ENCODE results near the gene AFAP1.
A peak's percentile ranks its signal among the peaks of the same experiment; 100 is the strongest.

AFAP1 gene

DNA sequence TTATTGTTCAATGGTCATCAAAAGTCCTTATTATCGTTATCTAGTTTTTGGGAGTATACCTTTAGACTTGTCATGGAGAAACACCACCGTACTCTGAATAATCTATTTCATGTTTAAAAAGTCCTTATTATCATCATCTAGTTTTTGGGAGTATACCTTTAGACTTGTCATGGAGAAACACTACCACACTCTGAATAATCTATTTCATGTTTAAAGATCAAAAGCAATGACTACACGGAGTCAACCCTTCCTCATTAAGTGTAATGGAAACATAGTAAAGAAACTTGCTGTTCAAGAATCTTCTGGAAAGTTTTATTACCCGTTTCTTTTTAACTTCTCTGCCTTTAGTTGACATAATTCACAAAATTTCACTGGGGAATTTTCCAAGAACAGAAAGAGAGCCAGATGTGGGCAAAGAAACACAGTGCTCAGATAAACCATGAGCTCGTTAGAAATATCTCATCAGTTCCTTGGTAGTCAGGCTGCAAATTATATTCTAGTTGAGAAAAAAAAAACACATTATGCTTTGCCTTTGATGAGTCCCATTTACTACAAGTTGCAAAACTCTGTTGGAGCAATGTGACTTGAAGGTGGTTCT is 158.8 kb downstream of the AFAP1 start:
- DNase-seq, result no peak

DNA sequence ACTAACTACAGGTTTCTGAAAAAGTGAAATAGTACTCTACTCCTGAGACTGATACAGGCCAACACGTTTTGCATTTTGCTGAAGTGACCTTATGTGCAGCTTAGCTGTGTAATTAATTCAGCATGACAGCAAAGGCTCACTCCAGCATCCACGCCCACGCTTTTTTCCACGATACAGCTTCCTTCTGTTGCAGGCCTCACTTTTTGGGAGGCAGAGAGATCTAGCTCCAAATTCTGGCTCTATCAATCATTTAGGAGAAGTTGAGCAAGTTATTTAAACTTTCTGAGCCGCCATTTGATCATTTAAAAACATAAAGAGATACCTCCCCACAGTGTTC is 160.3 kb downstream of the AFAP1 start:
- no peak for DNase-seq

DNA sequence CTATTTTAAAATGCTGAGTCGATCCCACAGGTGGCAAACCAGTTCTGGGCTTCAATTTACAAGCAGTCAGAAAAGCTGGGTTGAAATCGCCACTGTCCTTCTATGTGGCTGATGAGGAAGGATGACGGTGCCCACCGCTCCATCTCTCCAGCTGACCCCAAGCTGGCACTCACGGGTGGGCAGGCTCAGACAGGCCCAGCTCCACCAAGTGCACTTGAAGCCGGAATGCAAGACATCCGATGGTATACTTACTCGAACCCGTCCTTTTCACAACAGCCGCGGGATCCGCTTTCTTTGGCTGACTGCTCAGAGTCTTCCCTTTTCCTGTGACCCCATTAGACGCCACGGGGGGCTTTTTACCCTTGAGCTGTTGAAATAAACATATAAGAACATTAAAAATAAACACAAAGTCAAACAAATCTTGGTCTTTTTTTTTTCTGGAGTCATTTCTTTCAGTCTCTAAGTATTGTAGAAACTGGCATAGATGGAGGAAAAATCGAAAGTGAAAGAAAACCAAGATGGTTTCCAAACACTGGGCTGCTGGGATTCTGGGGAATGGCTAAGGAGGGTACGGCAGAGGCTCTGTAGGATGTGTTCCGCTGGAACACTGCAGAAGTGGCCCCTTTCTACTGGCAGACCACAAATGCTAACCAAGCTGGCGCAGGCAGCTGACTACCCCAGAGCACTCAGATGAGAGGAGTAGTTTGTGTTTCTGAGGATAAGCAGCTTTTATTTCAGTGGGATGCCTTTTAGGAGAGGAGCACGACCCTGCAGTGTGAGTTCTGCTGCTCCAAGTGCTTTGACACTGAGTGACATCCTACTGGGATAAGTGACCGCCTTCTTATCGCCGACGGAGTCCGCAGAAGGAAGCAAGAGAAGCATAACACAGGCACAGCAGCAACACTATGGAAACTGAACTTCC is 160.9 kb downstream of the AFAP1 start:
- no peak for DNase-seq

DNA sequence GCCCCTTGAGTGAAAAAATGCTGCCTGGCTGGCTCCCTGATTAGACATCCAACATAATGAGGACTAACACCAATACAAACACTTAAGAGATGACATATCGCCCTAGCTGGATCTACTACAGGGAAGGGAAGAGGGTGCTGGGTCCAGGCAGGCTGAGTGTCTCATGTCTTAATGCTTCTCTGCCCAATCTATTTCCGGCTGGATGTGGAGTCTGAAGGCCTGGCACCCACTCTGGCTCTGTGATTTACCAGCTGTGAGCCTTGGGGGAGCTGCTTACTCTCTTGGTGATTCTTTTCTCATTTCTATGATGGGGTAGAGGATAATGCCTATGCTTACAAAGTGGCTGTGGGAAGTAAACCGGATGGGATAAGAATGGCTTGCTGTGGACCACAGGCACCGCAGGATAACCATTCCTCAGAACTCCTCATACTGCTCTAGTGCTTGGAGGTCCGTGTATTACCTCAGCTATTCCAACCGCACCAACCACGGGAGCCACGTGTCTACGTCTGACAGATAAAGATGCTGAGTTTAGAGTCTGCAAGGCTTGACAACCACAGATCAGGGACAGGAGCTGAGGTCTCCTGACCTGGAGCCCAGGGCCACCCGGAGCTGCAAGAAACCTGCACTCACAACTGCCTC is 161.7 kb downstream of the AFAP1 start:
- DNase-seq, result no peak

DNA sequence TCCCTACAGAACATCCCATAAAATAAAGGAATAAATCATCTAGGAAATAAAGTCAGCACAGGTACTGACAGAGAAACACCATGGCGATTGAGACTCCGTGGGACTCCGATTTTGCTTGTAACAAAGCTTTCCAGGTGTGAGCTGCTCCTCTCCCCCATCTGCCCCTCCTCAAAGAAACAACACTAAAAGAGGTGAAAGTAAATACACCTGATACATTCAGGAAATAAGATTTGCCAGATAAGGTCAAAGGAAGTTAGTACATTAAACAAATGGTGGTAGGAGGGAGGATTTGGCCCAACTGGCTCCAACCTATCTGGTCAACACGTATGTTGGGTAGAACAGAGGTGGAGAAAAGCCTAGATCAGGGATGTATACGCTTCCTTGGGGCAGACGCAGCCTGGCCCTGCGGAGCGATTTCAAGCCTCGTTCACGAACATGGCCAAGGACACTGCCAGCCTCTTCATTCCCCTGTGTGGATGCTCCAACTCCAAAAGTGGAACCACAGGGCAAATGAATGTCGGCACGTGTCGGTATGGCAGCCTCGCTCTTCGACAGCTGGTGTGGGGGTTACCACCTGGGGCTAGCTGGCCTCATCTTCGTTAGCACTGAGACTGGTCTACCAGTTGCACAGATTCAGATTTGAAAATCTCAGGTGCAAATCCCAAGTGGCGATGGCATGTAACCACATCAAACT is 162.5 kb downstream of the AFAP1 start:
- no peak for DNase-seq

DNA sequence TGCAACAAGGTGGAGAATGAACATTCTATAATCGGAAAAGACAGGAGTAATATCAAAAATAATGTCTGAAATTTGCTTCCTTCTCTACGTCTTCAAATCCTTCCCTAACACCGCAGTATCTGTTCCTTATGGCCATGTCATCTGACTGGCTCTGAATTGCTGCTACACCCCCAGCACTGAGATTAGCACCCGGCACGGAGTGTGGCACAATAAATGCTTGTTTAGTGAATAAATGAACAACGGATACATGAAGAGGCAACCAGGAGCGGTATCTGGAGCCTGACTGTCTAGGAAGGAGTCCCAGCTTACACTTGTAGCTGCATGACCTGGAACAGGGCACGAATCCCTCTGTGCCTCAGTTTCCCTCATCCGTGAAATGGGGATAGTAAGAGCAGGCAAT is 164.3 kb downstream of the AFAP1 start:
- no peak for DNase-seq

DNA sequence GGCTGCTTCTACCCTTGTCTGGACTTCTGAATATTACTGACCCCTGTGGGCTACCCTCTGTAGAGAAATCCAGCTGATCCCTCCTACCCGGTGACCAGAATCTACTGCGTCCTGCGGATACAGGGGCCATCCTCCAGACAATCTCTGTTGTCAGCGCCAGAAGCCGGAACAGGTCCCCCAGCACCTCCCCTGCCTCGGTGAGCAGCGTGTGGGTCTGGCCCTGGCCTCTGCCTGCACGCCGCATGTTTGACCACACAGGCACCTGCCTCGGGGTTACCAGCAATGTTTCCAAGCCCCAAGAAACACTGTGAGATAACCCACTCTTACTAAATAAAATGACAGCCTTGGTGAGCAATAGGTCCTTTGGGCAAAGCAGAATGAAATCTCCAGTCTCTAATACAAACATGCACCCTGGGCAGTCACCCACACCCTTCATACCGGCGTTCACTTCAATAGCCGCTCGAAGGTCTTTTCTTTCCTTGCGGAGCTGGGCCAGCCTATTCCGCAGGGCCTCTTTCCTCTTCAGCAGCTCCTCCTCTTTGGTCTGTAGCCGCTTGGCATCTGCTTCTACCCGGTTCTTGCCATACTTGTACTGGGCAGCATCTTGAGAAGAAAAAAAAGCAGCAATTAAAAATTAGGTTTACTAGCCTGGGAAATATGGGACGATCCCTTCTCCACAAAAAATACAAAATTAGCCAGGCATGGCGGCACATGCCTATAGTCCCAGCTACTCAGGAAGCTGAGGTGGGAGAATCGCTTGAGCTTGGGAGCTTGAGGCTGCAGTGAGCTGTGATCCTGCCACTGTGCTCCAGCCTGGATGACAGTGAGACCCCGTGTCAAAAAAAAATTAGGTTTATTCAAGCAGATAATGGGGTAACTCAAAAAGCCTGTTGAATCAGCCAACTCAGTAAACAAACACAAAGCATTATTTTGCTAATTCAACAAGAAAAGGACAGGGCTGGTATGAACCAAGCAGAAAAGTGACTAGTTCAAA is 165.1 kb downstream of the AFAP1 start:
- no peak for DNase-seq

DNA sequence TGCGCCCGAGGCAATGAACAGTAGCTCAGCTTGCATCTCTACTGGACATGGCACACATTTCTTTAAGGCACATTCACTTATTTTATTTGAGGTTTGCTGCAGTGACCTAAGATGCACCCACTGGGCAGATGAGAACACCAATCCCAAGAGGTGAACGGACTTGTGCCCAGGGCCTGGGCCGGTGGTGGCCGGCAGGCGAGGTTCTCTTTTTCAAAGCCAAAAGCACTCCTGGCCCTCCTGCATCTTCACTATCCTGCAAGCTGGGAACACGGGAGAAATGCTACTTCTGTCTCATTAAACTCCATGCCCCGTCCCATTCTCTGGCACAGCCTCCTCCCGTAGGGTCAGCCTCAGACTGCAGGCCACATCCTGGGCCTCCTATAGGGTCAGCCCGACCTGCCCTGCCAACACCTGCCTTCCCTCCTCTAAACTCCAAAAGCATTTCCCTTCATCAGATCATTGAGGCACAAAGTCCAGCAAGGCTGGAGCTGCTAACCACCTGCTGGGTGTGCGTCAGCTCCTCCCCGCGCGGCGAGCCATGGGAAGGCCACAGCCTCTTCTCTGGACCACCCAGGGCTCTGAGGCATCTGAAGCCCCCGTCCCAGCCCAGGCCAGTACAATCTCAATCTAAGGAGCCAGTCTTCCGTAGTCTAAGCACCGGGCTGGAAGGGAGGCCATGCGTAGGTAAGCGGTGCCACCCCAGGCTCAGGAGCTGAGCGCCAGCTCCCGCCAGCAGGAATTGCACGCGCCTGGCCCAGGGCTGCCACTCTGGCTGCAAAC is 166.1 kb downstream of the AFAP1 start:
- no peak for DNase-seq

DNA sequence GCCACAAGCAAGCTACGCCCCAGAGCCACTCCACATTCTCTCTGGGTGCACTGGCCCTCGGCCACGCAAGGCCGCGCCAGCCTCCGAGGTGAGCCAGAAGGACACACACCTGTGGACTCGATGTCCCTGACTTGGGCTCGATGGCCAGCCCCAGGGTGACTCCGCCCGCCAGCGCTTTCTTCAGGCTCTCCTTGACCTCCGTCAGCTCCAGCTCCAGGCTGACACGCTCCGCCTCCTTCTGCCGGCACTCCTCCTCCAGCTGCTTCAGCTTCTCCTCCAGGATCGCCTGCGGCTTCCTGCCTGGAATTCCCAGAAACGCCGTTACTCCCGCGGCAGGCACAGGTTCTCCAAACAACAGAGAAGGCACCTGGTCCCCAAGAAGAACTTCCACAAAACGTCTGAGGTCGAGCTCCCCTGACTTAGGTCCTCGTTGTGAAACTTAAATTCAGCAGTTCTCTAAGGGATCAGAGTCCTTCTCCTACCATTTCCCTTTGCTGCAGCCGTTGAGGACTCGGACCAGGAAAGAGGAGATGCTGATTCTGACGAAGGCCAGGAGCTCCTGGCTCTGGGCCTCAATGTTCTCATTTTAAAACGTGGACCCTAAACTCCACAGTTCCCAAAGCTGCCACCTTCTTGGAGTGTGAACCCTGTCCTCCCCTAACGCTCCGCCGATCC is 166.8 kb downstream of the AFAP1 start:
- no peak for DNase-seq

DNA sequence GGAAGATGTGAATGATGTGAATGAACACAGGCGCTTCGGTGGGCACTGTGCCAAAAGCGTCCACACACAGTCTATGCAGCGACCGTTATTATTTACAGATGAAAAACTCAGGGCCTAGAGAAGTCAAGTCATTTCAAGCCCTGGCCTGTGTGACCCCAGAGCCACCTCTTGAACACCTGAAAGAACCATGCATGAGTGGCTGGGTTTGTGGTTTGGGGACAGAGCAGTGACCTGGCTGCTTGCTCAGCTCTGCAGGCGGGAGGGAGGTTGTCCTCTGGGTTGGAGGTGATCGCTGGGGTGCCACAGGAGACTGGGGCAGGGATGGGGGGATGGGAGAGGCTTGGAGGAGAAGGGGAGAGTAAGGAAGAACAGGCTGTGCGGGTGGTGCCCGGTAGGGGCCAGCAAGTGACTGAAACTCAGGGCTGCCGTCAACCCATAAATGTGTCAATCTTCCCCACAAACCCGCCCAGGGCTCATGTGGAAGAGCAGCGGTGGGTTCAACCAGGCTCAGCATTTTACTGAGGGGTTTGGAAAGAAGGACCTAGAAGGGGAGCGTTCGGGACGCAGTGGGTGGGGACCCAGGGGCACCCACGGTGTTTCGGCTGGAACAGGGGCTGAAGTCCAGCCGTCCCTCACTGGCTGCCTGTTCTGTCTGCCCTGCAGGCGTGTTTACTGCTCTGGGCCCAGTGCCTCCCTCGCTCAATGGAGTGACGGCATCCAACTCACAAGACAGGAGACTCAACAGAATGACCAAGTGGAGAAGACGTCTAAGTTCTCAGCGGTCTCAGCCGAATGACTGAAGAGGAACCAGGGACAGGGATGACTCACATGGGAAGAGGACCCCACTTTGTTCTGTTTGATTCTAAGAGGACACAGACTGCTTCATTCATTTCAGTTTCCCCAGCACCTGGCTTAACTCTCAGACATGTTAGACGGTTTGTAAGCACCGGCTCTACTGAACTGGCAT is 167.8 kb downstream of the AFAP1 start:
- no peak for DNase-seq

DNA sequence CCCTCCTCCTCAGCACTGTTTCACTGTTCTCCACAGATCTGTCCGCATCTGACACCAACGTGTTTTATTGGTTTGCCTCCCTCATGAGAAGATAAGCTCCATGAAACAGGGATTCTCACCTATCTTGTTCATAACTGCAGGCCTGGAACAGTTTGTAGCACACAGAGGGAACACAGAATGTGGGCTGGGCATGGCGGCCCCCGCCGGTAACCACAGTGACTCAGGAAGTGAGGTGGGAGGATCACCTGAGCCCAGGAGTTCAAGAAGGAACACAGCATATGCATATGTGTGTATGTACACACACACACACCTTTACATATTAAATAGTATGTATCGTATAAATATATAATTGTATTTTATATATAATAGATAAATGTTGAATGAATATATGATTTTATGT is 168.6 kb downstream of the AFAP1 start:
- no peak for DNase-seq

DNA sequence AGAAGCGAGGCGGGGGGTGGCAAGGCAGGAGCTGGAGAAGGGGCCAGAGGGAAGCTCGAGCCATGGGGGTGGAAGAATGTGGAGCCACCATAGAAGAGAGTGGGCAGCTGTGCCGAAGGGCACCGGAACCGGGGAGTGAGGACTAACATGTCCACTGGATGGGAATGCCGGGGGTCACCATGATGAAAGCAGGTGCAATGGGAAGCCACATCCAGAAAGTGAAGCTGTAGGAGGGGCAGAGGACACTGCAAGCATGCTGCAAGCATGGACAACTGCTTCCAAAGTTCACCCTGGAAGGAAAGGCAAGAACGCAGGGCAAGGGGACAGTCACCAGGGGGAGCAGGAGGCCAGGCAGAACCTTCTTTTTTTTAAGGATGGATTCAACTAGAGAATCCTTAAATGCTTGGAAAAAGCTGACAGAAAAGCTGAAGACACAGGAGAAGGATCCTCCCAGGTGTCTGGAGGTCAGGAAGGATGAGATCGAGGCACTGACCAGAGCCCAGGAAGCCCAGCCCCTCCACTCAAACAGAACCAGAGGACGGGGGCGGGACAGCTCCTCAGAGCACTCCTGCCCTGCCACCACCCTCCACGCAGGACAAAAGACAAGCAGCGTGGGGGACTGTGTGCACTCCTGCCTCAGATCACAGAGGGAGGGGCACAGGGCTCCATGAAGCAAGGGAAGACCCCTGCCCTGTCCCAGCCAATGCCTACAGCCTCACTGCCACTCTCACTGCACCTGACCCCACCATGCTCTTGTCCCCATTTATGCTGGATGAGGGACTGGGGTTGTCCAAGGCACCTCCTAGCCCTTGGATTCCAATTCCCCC is 169.2 kb downstream of the AFAP1 start:
- peak in 1 of 2 donors; percentile 26 for DNase-seq

DNA sequence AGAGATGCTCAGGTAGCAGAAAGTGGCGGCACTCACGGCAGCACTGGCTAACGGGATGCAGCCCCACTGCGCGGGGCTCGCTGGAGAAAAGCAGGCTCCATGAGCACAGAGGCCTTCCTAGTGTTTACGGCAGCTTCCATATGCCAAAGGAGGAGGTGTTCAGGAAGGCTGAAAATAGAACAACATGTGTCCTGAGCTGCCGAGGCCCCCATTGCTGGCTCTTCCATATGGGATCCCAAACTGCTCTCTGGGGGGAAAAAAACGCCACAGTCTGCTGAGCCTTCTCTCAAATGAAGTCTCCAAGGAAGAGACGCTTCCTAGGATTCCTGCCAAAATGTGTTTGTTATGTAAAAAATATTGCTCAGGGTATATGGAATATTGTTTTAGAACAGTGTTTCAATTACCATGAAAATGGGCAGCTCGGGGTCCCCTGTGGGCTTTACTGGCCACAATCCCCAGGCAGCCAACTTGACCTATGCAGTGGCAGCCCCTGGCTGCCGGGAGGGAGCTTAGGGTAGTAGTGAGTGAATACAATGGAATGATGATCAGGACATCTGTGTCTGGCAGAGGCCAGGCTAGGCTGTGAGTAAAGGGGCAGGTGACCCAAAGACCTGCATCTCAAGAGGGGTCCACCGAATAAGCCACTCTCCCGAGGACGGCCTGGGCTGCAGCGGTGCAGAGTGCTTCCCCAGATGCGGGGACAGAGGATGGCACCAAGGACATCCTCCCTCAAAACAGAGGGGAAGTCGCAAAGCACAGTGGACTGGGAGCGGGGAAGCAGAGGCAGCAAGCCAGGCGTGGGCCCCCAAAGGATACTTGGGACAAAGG is 170.1 kb downstream of the AFAP1 start:
- DNase-seq, result no peak

DNA sequence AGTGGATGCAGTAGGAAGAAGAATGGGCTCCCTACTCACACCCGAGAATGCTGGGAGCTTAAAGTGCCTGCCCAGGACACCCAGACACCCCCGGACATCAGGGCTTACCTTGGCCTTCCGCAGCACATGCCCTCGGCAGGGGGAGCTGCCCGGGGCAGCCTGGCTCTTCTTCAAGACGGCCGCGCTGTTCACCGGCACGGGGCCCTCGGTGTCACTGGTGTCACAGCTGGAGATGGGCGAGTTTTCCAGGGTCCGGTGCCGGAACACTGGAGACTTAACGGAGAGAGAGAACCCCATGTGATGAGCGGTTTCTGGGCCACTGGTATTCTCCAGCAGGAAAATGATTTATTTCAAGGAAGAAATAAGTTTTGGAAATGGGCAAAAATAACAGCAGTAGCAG is 170.9 kb downstream of the AFAP1 start:
- DNase-seq, result no peak

DNA sequence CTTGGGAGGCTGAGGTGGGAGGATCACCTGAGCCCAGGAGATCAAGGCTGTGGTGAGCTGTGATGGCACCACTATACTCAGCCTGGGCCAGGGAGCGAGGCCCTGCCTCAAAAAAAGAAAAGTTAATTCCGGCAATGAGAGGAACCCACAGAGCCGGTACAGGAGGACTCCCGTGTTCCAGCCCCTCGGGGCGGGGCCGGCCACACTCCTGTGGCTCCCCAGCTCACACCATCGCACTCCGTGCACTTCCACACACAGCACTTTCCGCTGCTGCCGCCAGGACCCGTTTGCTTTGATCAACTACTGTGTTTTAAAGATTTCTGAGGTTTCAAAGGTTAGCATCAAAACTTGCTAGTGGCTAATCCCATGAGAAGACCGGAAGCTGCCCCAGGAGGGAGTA is 171.7 kb downstream of the AFAP1 start:
- DNase-seq, result no peak

DNA sequence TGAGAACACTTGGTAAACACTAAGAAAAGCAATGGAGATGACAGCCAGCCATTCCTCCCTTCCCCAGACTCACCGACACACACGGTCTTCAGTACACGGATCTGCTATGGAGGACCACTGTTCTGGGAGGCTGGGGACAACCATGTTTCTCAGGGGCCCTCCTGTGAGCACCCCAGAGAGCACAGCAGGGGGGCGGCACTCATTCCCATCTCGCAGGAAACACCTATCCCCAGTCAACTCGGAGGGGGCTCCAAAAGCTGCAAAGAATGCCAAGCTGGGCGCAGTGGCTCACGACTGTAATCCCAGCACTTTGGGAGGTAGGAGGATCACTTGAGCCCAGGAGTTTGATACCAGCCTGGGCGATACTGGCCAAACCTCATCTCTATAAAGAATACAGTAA is 172.1 kb downstream of the AFAP1 start:
- DNase-seq, result no peak

DNA sequence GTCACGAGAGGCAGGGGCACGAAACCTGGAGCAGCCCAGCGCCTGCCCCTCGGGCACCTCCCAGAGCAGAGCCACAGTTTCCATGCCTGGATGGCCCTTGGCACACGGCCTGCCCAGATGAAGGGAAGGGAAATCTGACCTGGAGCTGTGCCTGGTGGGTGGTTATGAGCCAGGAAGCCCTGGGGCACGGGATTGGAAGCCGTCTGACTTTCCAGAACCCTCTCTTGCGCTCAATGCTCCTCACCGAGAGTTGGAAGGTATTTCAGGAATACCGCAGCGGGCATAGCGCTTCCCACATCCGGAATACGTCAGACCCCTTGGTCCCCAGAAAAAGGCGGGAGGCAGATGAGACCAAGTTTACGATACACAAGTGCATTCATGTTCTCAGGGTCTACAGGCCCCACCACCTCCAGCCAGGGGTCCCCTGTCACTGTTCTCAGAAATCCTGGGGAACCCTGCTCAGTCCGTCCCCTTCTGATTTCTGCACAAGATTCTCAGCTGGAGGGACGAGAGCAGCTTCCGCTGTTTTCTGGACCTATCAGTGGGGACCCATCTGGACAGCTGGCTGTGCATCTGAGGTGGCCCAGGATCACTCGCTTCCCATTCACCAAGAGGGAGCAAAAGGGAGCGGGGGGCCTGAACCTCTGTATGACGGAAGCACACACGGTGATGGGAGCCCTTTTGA is 172.9 kb downstream of the AFAP1 start:
- DNase-seq, result no peak
